Cardiac muscle cell (in vitro differentiated cells and primary cell): ENCODE results near the gene FUCA1. TPM values are rescaled to one million over a fixed set of nuclear protein-coding genes. Genes with fewer than 3 reads are reported as not detected.

Source experiments
- DNase-seq, 2 donors: peaks; one replicate each; pipeline versions ENCODE4 v3.0.0 to v3.0.0-alpha.2; 2010 to 2017; ENCODE audit warnings: low read depth in 1 of 2, low spot score in 1 of 2
- H3K27ac ChIP-seq: fragments of 200-600 bp; sonication (generic); 2 replicates; pipeline ENCODE4 v1.5.1; 2016
- H3K27me3 ChIP-seq: fragments of 200-600 bp; sonication (generic); 2 replicates; pipeline ENCODE4 v1.6.0; 2016; ENCODE audit warnings: control low read depth
- H3K36me3 ChIP-seq: fragments of 200-600 bp; sonication (generic); 2 replicates; pipeline ENCODE4 v1.5.1; 2016; ENCODE audit warnings: control low read depth
- H3K4me1 ChIP-seq: fragments of 200-600 bp; sonication (generic); 2 replicates; pipeline ENCODE4 v1.8.1; 2017; ENCODE audit warnings: low read depth, mild to moderate bottlenecking, mixed run types
- H3K4me3 ChIP-seq: fragments of 200-600 bp; sonication (generic); 2 replicates; pipeline ENCODE4 v1.5.1; 2016; ENCODE audit warnings: mild to moderate bottlenecking
- H3K9me3 ChIP-seq: fragments of 200-600 bp; sonication (generic); 2 replicates; pipeline ENCODE4 v1.5.1; 2017; ENCODE audit warnings: low read depth, mild to moderate bottlenecking, control low read depth
- CTCF ChIP-seq: IDR thresholded peaks from 2 replicates; pipeline ENCODE4 v1.5.1; 2012; ENCODE audit warnings: low read depth, mild to moderate bottlenecking, low read length
- polyA plus RNA-seq: library from polyadenylated mRNA; unstranded; fragments of >200 nt; fragmentation: Nextera tagmentation; extraction: Ambion mirVana; gene quantifications from 2 replicates; pipeline ENCODE4 v1.2.1, GENCODE V29; 2016
- total RNA-seq: library from RNA; depleted of rRNA; stranded (reverse); fragments of >200 nt; gene quantifications from 2 replicates; pipeline ENCODE4 v1.2.3, GENCODE V29; 2016

Gene FUCA1
- total and polyA plus RNA-seq, 2 experiments from 2014 or later: 25.0 to 36.6 TPM

GRCh38 chr1:23885222-23885621 lies 17.1 kb upstream of the FUCA1 start:
- H3K4me1 ChIP-seq: no peaks in the 10 kb centered on the region
- no peaks in the 10 kb centered on the region for H3K9me3 ChIP-seq
- no peak for TF ChIP-seq CTCF
- no peak overlapping the region for H3K27ac ChIP-seq
- no peak for DNase-seq
- H3K4me3 ChIP-seq: no peak overlapping the region
- no peaks in the 10 kb centered on the region for H3K36me3 ChIP-seq
- no peaks in the 10 kb centered on the region for H3K27me3 ChIP-seq

GRCh38 chr1:23882746-23883145 lies 14.7 kb upstream of the FUCA1 start:
- H3K4me3 ChIP-seq: no peak overlapping the region
- TF ChIP-seq CTCF: no peak
- no peaks in the 10 kb centered on the region for H3K27me3 ChIP-seq
- H3K4me1 ChIP-seq: no peaks in the 10 kb centered on the region
- no peaks in the 10 kb centered on the region for H3K9me3 ChIP-seq
- no peak overlapping the region for H3K27ac ChIP-seq
- no peak for DNase-seq
- no peaks in the 10 kb centered on the region for H3K36me3 ChIP-seq

- H3K4me3 ChIP-seq: no peak overlapping the region
- no peak overlapping the region for H3K27ac ChIP-seq
- H3K9me3 ChIP-seq: no peaks in the 10 kb centered on the region
- TF ChIP-seq CTCF: no peak
- H3K4me1 ChIP-seq: no peaks in the 10 kb centered on the region
- no peaks in the 10 kb centered on the region for H3K27me3 ChIP-seq
- H3K36me3 ChIP-seq: no peaks in the 10 kb centered on the region
- no peak for DNase-seq
Measured at GRCh38 chr1:23879809-23880208, 11.7 kb upstream of the FUCA1 start.

GRCh38 chr1:23878668-23879067 lies 10.6 kb upstream of the FUCA1 start:
- no peak for TF ChIP-seq CTCF
- Histone ChIP-seq H3K4me3 (no peak overlapping the region), H3K27ac (no peak overlapping the region), H3K9me3 (no peaks in the 10 kb centered on the region), H3K27me3 (no peaks in the 10 kb centered on the region), H3K4me1 (no peaks in the 10 kb centered on the region), H3K36me3 (no peaks in the 10 kb centered on the region)
- DNase-seq: no peak

DNA sequence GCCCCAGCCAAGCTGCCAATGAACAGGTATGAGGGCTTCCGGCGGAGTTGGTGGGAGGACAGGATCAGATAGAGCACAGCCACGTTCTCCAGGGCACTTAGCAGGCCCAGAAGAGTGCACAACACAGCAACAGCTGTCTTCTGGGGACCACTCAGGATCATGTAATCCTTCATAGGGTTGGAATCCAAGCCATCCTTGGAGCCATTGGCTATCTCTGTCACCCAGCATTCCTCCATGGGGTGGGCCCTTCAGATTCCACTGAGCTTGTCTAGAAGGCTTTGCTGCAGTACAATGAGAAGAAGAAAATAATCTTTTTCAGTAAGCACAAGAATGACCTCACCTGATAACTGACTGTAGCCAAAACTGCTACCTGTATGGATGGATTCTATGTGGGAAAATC lies 7.3 kb upstream of the FUCA1 start:
- Histone ChIP-seq H3K27me3 (peaks cover 8% of the 10 kb centered on the region), H3K36me3 (no peaks in the 10 kb centered on the region), H3K4me3 (no peak overlapping the region), H3K9me3 (no peaks in the 10 kb centered on the region), H3K4me1 (no peaks in the 10 kb centered on the region), H3K27ac (no peak overlapping the region)
- DNase-seq: no peak
- no peak for TF ChIP-seq CTCF

- no peaks in the 10 kb centered on the region for H3K4me1 ChIP-seq
- no peaks in the 10 kb centered on the region for H3K9me3 ChIP-seq
- H3K36me3 ChIP-seq: no peaks in the 10 kb centered on the region
- peaks cover 17% of the 10 kb centered on the region for H3K27me3 ChIP-seq
- no peak overlapping the region for H3K4me3 ChIP-seq
- no peak for TF ChIP-seq CTCF
- DNase-seq: no peak
- H3K27ac ChIP-seq: no peak overlapping the region
Measured at GRCh38 chr1:23872421-23872820, 4.3 kb upstream of the FUCA1 start.
